ENCODE results near the gene PPP4R2. TPM values are rescaled to one million over a fixed set of nuclear protein-coding genes. Genes with fewer than 3 reads are reported as not detected.

Gene PPP4R2, protein sequence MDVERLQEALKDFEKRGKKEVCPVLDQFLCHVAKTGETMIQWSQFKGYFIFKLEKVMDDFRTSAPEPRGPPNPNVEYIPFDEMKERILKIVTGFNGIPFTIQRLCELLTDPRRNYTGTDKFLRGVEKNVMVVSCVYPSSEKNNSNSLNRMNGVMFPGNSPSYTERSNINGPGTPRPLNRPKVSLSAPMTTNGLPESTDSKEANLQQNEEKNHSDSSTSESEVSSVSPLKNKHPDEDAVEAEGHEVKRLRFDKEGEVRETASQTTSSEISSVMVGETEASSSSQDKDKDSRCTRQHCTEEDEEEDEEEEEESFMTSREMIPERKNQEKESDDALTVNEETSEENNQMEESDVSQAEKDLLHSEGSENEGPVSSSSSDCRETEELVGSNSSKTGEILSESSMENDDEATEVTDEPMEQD
- total RNA-seq (100 to 1,000 TPM; 115 to 122 TPM), polyA plus RNA-seq (45.8 TPM)

GRCh38 chr3:72996473-72997333, at the start of gene PPP4R2:
Gene PPP4R2, plus strand, starts transcription at chr3:72996811. Its CDS starts 227 bp downstream, at chr3:72997038.
- H3K27me3 ChIP-seq (ENCODE audit: insufficient read depth, low read length, poor library complexity, severe bottlenecking) = no peaks in the 10 kb centered on the region
- peak within 1 kb of the TSS; percentile 64 for H3K4me3 ChIP-seq (ENCODE audit: low read length)
- POLR2A ChIA-PET = interaction anchor here (0.9 kb wide), 1 partner anchor 30 kb away, joined by 5 read pairs; no protein-coding TSS in a partner anchor
- Mint-ChIP-seq H3K4me1 (peaks cover 40 to 51% (median 44%) of the 10 kb centered on the region in 3 donors), H3K9me3 (no peaks in the 10 kb centered on the region), H3K4me3 (peak within 1 kb of the TSS; percentile 83 to 94 (median 90)), H3K27me3 (no peaks in the 10 kb centered on the region), H3K27ac (peak within 1 kb of the TSS; percentile 80 to 98 (median 92)), H3K36me3 (peaks cover 0 to 34% (median 5%) of the 10 kb centered on the region in 3 donors)
- peaks cover 1% of the 10 kb centered on the region for H3K36me3 ChIP-seq (ENCODE audit: insufficient read depth, low read length)
- CTCF ChIA-PET = interaction anchor here (0.8 to 1.6 kb wide), 6 partner anchors 10 to 416 kb away, joined by 3 to 4 read pairs (median 4); no protein-coding TSS in a partner anchor
- peak; percentile 86 to 95 (median 94) for DNase-seq
- H3K9me3 ChIP-seq (ENCODE audit: low read length) = no peaks in the 10 kb centered on the region
- H3K27ac ChIP-seq (ENCODE audit: low read depth, low read length) = peak within 1 kb of the TSS; percentile 71
- H3K4me1 ChIP-seq (ENCODE audit: insufficient read depth, low read length) = peaks cover 43% of the 10 kb centered on the region

- Mint-ChIP-seq H3K9me3 (peaks cover 0 to 2% (median 0%) of the 10 kb centered on the region in 5 donors), H3K27ac (no peak overlapping the region)
- CTCF ChIA-PET = no interaction called here
Measured at GRCh38 chr3:72947715-72948490, 48.7 kb upstream of the PPP4R2 start.

DNA sequence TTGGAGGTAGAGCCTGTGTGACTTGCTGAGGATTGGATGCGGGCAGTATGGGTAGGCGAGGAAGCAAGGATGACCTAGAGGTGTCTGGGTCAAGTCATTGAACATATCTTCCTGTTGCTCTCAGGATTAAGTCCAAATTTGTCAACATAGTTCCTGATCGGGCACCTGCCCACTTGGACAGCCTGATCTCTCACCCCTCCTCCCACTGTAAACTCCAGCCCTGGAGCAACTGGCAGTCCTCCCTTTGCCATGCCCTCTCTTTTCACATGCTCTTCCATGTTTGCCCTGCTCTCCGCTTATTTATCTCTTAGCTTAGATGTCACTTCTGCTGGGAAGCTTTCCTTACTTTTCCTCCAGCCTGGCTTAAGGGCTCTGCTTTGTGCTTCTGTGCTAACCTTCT, 47.6 kb upstream of the PPP4R2 start:
- H3K27me3 Mint-ChIP-seq = peaks cover 0 to 1% of the 10 kb centered on the region in 2 donors
- CTCF ChIA-PET = no interaction called here
- no peak overlapping the region for H3K4me3 Mint-ChIP-seq

More at GRCh38 chr3:72947715-72948490, 48.7 kb upstream of the PPP4R2 start:
- Histone ChIP-seq H3K4me1 (ENCODE audit: insufficient read depth, low read length) (peaks cover 9% of the 10 kb centered on the region), H3K9me3 (ENCODE audit: low read length) (no peaks in the 10 kb centered on the region), H3K4me3 (ENCODE audit: low read length) (no peak overlapping the region), H3K36me3 (ENCODE audit: insufficient read depth, low read length) (no peaks in the 10 kb centered on the region), H3K27me3 (ENCODE audit: insufficient read depth, low read length, poor library complexity, severe bottlenecking) (no peaks in the 10 kb centered on the region), H3K27ac (ENCODE audit: low read depth, low read length) (no peak overlapping the region)
- DNase-seq = no peak
- Mint-ChIP-seq H3K4me3 (no peak overlapping the region), H3K36me3 (no peaks in the 10 kb centered on the region), H3K4me1 (peaks cover 4 to 12% (median 11%) of the 10 kb centered on the region in 3 donors), H3K27me3 (peaks cover 0 to 1% of the 10 kb centered on the region in 2 donors)
- POLR2A ChIA-PET = no interaction called here

DNA sequence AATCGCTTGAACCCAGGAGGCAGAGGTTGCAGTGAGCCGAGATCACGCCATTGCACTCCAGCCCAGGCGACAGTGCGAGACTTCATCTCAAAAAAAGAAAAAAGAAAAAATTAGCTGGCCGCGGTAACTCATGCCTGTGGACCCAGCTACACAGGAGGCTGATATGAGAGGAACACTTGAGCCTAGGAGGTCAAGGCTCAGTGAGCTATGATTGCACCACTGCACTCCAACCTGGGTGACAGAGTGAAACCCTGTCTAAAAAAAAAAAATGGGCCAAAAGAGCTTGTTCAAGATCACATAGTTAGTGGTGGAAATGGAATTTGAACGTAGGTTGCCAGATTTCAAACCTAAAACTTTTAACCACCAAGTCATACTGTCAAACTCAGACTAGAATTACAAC, 46.2 kb upstream of the PPP4R2 start:
- Histone ChIP-seq H3K36me3 (ENCODE audit: insufficient read depth, low read length) (no peaks in the 10 kb centered on the region), H3K4me3 (ENCODE audit: low read length) (no peak overlapping the region), H3K27me3 (ENCODE audit: insufficient read depth, low read length, poor library complexity, severe bottlenecking) (no peaks in the 10 kb centered on the region), H3K4me1 (ENCODE audit: insufficient read depth, low read length) (peaks cover 9% of the 10 kb centered on the region), H3K27ac (ENCODE audit: low read depth, low read length) (no peak overlapping the region), H3K9me3 (ENCODE audit: low read length) (no peaks in the 10 kb centered on the region)
- ChIA-PET CTCF (interaction anchor here (0.7 to 1.0 kb wide), 2 partner anchors 9 to 12 kb away, joined by 3 read pairs; no protein-coding TSS in a partner anchor), POLR2A (no interaction called here)
- Mint-ChIP-seq H3K4me3 (no peak overlapping the region), H3K27ac (no peak overlapping the region), H3K4me1 (peaks cover 4 to 12% (median 11%) of the 10 kb centered on the region in 3 donors), H3K9me3 (no peaks in the 10 kb centered on the region), H3K27me3 (peaks cover 0 to 1% of the 10 kb centered on the region in 2 donors), H3K36me3 (no peaks in the 10 kb centered on the region)
- no peak for DNase-seq

More for the DNA sequence above, 47.6 kb upstream of the PPP4R2 start:
- H3K27ac ChIP-seq (ENCODE audit: low read depth, low read length) = no peak overlapping the region
- Mint-ChIP-seq H3K4me1 (peaks cover 4 to 12% (median 11%) of the 10 kb centered on the region in 3 donors), H3K36me3 (no peaks in the 10 kb centered on the region), H3K27ac (no peak overlapping the region), H3K9me3 (peaks cover 0 to 2% (median 0%) of the 10 kb centered on the region in 5 donors)
- H3K27me3 ChIP-seq (ENCODE audit: insufficient read depth, low read length, poor library complexity, severe bottlenecking) = no peaks in the 10 kb centered on the region
- H3K4me1 ChIP-seq (ENCODE audit: insufficient read depth, low read length) = peaks cover 9% of the 10 kb centered on the region
- DNase-seq = no peak
- H3K36me3 ChIP-seq (ENCODE audit: insufficient read depth, low read length) = no peaks in the 10 kb centered on the region
- no peak overlapping the region for H3K4me3 ChIP-seq (ENCODE audit: low read length)
- POLR2A ChIA-PET = no interaction called here
- H3K9me3 ChIP-seq (ENCODE audit: low read length) = no peaks in the 10 kb centered on the region

- Histone ChIP-seq H3K4me1 (ENCODE audit: insufficient read depth, low read length) (peaks cover 9% of the 10 kb centered on the region), H3K36me3 (ENCODE audit: insufficient read depth, low read length) (no peaks in the 10 kb centered on the region), H3K27me3 (ENCODE audit: insufficient read depth, low read length, poor library complexity, severe bottlenecking) (no peaks in the 10 kb centered on the region), H3K27ac (ENCODE audit: low read depth, low read length) (no peak overlapping the region), H3K4me3 (ENCODE audit: low read length) (no peak overlapping the region), H3K9me3 (ENCODE audit: low read length) (no peaks in the 10 kb centered on the region)
- ChIA-PET CTCF (interaction anchor here (0.7 to 1.0 kb wide), 2 partner anchors 8 to 13 kb away, joined by 3 read pairs; no protein-coding TSS in a partner anchor), POLR2A (no interaction called here)
- H3K4me1 Mint-ChIP-seq = peaks cover 4 to 12% (median 11%) of the 10 kb centered on the region in 3 donors
- no peaks in the 10 kb centered on the region for H3K9me3 Mint-ChIP-seq
- H3K4me3 Mint-ChIP-seq = no peak overlapping the region
- H3K27ac Mint-ChIP-seq = no peak overlapping the region
- DNase-seq = no peak
- H3K36me3 Mint-ChIP-seq = no peaks in the 10 kb centered on the region
- peaks cover 0 to 2% of the 10 kb centered on the region in 2 donors for H3K27me3 Mint-ChIP-seq
Measured at GRCh38 chr3:72950801-72951200, 45.8 kb upstream of the PPP4R2 start.

- ChIA-PET POLR2A (no interaction called here), CTCF (no interaction called here)
- Histone ChIP-seq H3K4me1 (ENCODE audit: insufficient read depth, low read length) (peaks cover 9% of the 10 kb centered on the region), H3K9me3 (ENCODE audit: low read length) (no peaks in the 10 kb centered on the region), H3K36me3 (ENCODE audit: insufficient read depth, low read length) (no peaks in the 10 kb centered on the region), H3K27ac (ENCODE audit: low read depth, low read length) (no peak overlapping the region), H3K27me3 (ENCODE audit: insufficient read depth, low read length, poor library complexity, severe bottlenecking) (no peaks in the 10 kb centered on the region), H3K4me3 (ENCODE audit: low read length) (no peak overlapping the region)
- Mint-ChIP-seq H3K9me3 (no peaks in the 10 kb centered on the region), H3K4me1 (peaks cover 4 to 12% (median 11%) of the 10 kb centered on the region in 3 donors), H3K27me3 (peaks cover 0 to 5% of the 10 kb centered on the region in 2 donors), H3K36me3 (no peaks in the 10 kb centered on the region), H3K4me3 (peak overlapping the region in 1 of 7 donors; percentile 10), H3K27ac (no peak overlapping the region)
- peak in 1 of 5 donors; percentile 9 for DNase-seq
Measured at GRCh38 chr3:72951259-72951722, 45.3 kb upstream of the PPP4R2 start.

DNA sequence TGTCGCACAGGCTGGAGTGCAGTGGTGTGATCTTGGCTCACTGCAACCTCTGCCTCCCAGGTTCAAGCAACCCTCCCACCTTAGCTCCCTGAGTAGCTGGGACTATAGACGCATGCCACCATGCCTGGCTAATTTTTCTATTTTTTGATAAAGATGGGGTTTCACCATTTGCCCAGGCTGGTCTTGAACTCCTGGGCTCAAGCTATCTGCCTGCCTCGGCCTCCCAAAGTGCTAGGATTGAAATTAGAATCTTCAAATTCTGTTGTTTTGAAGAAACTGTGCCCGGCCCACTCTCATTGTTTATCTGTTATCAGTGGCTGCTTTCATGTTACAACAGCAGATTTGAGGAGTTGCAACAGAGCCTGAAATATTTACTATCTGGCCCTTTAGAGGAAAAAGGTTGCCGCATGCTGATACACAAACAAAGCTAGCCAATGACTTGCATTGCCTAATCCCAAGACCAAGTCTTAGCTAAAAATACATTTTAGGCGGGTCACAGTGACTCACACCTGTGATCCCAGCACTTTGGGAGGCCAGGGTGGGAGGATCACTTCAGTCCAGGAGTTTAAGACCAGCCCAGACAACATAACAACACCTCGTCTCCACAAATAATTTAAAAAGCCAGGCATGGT, 43.2 kb upstream of the PPP4R2 start:
- DNase-seq = no peak
- ChIA-PET POLR2A (no interaction called here), CTCF (no interaction called here)
- H3K4me1 ChIP-seq (ENCODE audit: insufficient read depth, low read length) = peaks cover 9% of the 10 kb centered on the region
- no peaks in the 10 kb centered on the region for H3K9me3 Mint-ChIP-seq
- H3K27me3 ChIP-seq (ENCODE audit: insufficient read depth, low read length, poor library complexity, severe bottlenecking) = no peaks in the 10 kb centered on the region
- H3K4me3 Mint-ChIP-seq = no peak overlapping the region
- no peaks in the 10 kb centered on the region for H3K9me3 ChIP-seq (ENCODE audit: low read length)
- no peak overlapping the region for H3K27ac Mint-ChIP-seq
- peaks cover 4 to 12% (median 11%) of the 10 kb centered on the region in 3 donors for H3K4me1 Mint-ChIP-seq
- no peak overlapping the region for H3K4me3 ChIP-seq (ENCODE audit: low read length)
- no peaks in the 10 kb centered on the region for H3K36me3 Mint-ChIP-seq
- no peaks in the 10 kb centered on the region for H3K36me3 ChIP-seq (ENCODE audit: insufficient read depth, low read length)
- H3K27ac ChIP-seq (ENCODE audit: low read depth, low read length) = no peak overlapping the region
- peaks cover 0 to 3% of the 10 kb centered on the region in 2 donors for H3K27me3 Mint-ChIP-seq

All from CD8-positive, alpha-beta memory T cell (primary cell).